ENCODE results near the gene CCDC89. TPM values are rescaled to one million over a fixed set of nuclear protein-coding genes. Genes with fewer than 3 reads are reported as not detected.

CCDC89 gene
- total and polyA plus RNA-seq, 2 experiments from 2014 or later: 0.31 TPM; not detected in 1

DNA sequence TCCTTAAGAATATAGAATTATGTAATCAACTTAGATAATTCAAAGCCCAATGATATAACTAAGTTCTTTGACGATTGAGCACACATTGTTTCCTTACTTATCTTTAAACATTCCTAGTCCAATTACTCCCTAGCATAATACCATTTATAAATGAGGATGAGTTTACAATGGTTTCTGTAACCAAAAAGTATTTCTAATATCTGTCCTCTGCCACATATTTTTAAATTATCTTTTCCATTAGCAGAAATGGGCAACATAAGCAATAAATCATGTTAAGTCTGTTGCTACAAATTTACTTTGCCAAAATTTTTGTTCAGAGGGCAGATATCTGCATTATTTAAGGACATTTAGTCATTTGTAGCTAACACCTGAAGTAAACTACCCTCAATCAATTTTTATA, 27.8 kb downstream of the CCDC89 start:
- H2AFZ ChIP-seq: no peak overlapping the region
- Mint-ChIP-seq H3K27ac (no peak overlapping the region), H3K27me3 (ENCODE audit: insufficient read depth, low read depth, poor library complexity) (peaks cover 3% of the 10 kb centered on the region), H3K4me3 (no peak overlapping the region), H3K9me3 (no peaks in the 10 kb centered on the region), H3K36me3 (ENCODE audit: low read depth) (peaks cover 53% of the 10 kb centered on the region), H3K4me1 (peaks cover 16% of the 10 kb centered on the region)
- no peaks in the 10 kb centered on the region for H3K9me2 ChIP-seq (ENCODE audit: insufficient read depth)
- no peak overlapping the region for H3K4me2 ChIP-seq
- no peak for DNase-seq (ENCODE audit: low spot score)
- no peaks in the 10 kb centered on the region for H3F3A ChIP-seq (replicated peaks; ENCODE audit: low read depth)
- ATAC-seq: no peak
- H3K4me3 ChIP-seq: no peak overlapping the region
- peaks cover 31% of the 10 kb centered on the region for H4K20me1 ChIP-seq (replicated peaks; ENCODE audit: insufficient read depth)
- H3K36me3 ChIP-seq (ENCODE audit: insufficient read depth): peaks cover 32% of the 10 kb centered on the region; the same call in 1 of the 2 replicates
- H3K27me3 ChIP-seq (ENCODE audit: insufficient read depth): no peaks in the 10 kb centered on the region
- H3K27ac ChIP-seq (ENCODE audit: low read depth): no peak overlapping the region
- no peaks in the 10 kb centered on the region for H3K4me1 ChIP-seq (ENCODE audit: insufficient read depth)
- peaks cover 63% of the 10 kb centered on the region for H3K79me2 ChIP-seq (replicated peaks; ENCODE audit: insufficient read depth)
- no peak for TF ChIP-seq JUNB (IDR thresholded peaks at IDR 0.05; ENCODE audit: unreplicated experiment)
- no peak for TF ChIP-seq REST (IDR thresholded peaks at IDR 0.05; ENCODE audit: unreplicated experiment)
- no peak for TF ChIP-seq CTCF (conservative IDR thresholded peaks at IDR 0.05; ENCODE audit: low read depth in 2 of 2)
- no peak for TF ChIP-seq EZH2phosphoT487 (IDR thresholded peaks at IDR 0.05; ENCODE audit: unreplicated experiment)
- TF ChIP-seq EZH2 (IDR thresholded peaks at IDR 0.05; ENCODE audit: low read depth, unreplicated experiment): no peak
- TF ChIP-seq, protein P1, sequence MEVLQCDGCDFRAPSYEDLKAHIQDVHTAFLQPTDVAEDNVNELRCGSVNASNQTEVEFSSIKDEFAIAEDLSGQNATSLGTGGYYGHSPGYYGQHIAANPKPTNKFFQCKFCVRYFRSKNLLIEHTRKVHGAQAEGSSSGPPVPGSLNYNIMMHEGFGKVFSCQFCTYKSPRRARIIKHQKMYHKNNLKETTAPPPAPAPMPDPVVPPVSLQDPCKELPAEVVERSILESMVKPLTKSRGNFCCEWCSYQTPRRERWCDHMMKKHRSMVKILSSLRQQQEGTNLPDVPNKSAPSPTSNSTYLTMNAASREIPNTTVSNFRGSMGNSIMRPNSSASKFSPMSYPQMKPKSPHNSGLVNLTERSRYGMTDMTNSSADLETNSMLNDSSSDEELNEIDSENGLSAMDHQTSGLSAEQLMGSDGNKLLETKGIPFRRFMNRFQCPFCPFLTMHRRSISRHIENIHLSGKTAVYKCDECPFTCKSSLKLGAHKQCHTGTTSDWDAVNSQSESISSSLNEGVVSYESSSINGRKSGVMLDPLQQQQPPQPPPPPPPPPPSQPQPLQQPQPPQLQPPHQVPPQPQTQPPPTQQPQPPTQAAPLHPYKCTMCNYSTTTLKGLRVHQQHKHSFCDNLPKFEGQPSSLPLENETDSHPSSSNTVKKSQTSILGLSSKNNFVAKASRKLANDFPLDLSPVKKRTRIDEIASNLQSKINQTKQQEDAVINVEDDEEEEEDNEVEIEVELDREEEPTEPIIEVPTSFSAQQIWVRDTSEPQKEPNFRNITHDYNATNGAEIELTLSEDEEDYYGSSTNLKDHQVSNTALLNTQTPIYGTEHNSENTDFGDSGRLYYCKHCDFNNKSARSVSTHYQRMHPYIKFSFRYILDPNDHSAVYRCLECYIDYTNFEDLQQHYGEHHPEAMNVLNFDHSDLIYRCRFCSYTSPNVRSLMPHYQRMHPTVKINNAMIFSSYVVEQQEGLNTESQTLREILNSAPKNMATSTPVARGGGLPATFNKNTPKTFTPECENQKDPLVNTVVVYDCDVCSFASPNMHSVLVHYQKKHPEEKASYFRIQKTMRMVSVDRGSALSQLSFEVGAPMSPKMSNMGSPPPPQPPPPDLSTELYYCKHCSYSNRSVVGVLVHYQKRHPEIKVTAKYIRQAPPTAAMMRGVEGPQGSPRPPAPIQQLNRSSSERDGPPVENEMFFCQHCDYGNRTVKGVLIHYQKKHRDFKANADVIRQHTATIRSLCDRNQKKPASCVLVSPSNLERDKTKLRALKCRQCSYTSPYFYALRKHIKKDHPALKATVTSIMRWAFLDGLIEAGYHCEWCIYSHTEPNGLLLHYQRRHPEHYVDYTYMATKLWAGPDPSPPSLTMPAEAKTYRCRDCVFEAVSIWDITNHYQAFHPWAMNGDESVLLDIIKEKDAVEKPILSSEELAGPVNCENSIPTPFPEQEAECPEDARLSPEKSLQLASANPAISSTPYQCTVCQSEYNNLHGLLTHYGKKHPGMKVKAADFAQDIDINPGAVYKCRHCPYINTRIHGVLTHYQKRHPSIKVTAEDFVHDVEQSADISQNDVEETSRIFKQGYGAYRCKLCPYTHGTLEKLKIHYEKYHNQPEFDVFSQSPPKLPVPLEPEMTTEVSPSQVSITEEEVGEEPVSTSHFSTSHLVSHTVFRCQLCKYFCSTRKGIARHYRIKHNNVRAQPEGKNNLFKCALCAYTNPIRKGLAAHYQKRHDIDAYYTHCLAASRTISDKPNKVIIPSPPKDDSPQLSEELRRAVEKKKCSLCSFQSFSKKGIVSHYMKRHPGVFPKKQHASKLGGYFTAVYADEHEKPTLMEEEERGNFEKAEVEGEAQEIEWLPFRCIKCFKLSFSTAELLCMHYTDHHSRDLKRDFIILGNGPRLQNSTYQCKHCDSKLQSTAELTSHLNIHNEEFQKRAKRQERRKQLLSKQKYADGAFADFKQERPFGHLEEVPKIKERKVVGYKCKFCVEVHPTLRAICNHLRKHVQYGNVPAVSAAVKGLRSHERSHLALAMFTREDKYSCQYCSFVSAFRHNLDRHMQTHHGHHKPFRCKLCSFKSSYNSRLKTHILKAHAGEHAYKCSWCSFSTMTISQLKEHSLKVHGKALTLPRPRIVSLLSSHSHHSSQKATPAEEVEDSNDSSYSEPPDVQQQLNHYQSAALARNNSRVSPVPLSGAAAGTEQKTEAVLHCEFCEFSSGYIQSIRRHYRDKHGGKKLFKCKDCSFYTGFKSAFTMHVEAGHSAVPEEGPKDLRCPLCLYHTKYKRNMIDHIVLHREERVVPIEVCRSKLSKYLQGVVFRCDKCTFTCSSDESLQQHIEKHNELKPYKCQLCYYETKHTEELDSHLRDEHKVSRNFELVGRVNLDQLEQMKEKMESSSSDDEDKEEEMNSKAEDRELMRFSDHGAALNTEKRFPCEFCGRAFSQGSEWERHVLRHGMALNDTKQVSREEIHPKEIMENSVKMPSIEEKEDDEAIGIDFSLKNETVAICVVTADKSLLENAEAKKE (CRISPR knock-in tag; IDR thresholded peaks at IDR 0.05): no peak
- TF ChIP-seq STAT1 (IDR thresholded peaks at IDR 0.05; ENCODE audit: unreplicated experiment): no peak
- TF ChIP-seq CREB1 (CRISPR knock-in tag; IDR thresholded peaks at IDR 0.05; ENCODE audit: low read depth): no peak
- no peak for TF ChIP-seq ZNF114 (CRISPR knock-in tag; IDR thresholded peaks at IDR 0.05)
- TF ChIP-seq NANOG (IDR thresholded peaks at IDR 0.05; ENCODE audit: borderline replicate concordance): no peak
- no peak for TF ChIP-seq ZNF331 (CRISPR knock-in tag; IDR thresholded peaks at IDR 0.05; ENCODE audit: low read depth)
- TF ChIP-seq POLR2AphosphoS5 (IDR thresholded peaks at IDR 0.05; ENCODE audit: low read depth): no peak
- no peak for TF ChIP-seq ETS1 (IDR thresholded peaks at IDR 0.05)

All from GM23338 (cell line).